Activated CD8-positive, alpha-beta T cell treated with anti-CD3 and anti-CD28 coated beads for 36 hours (primary cell): ENCODE data around the gene ULK3. TPM values are rescaled to one million over a fixed set of nuclear protein-coding genes. Genes with fewer than 3 reads are reported as not detected.

ENCODE experiments used
- ATAC-seq: fragments of 200-7000 bp; cut with Tn5 transposase; one replicate; pipeline ENCODE4 v1.10.0; 2021; ENCODE audit warnings: mild to moderate bottlenecking, moderate library complexity
- CTCF ChIA-PET: fragments of 350-600 bp; sonication (Branson Sonifier 250); formaldehyde crosslinking; loops from one replicate; lab custom pipeline; 2021; ENCODE audit warnings: antibody characterized with exemption; lab: Charles Lee
- POLR2A ChIA-PET: fragments of 350-600 bp; sonication (Branson Sonifier 250); formaldehyde crosslinking; loops from one replicate; lab custom pipeline; 2021; ENCODE audit warnings: antibody characterized with exemption; lab: Charles Lee
- DNase-seq: peaks from one replicate; pipeline ENCODE4 v3.0.0-alpha.2; 2020
- H3K27ac Mint-ChIP-seq: one replicate; pipeline ENCODE4 v1.8.0; 2021; ENCODE audit warnings: mild to moderate bottlenecking, mixed read lengths
- H3K27me3 Mint-ChIP-seq: one replicate; pipeline ENCODE4 v1.8.0; 2021; ENCODE audit warnings: mixed read lengths
- H3K36me3 Mint-ChIP-seq: one replicate; pipeline ENCODE4 v1.8.0; 2021; ENCODE audit warnings: low read depth, mixed read lengths
- H3K4me1 Mint-ChIP-seq: one replicate; pipeline ENCODE4 v1.8.0; 2021; ENCODE audit warnings: low read depth, mixed read lengths
- H3K4me3 Mint-ChIP-seq: one replicate; pipeline ENCODE4 v1.8.0; 2021; ENCODE audit warnings: mild to moderate bottlenecking, moderate library complexity, mixed read lengths
- H3K9me3 Mint-ChIP-seq: one replicate; pipeline ENCODE4 v1.8.0; 2021; ENCODE audit warnings: mixed read lengths
- intact Hi-C: fragments of 100-400 bp; cut with micrococcal nuclease; formaldehyde crosslinking; loops from one replicate; pipeline ENCODE4 v1.10.0; 2022
- total RNA-seq, 2 experiments: library from RNA; stranded (reverse); gene quantifications; one replicate each; pipeline ENCODE4 v1.2.3, GENCODE V29; 2021
- TF ChIP-seq, protein P1 (sequence below): fragments of 200-600 bp; IDR thresholded peaks from one replicate; pipeline ENCODE4 v1.8.0; 2022; ENCODE audit warnings: antibody characterized with exemption, mild to moderate bottlenecking

Gene ULK3
- total RNA-seq, 2 experiments from 2014 or later: 45.9 to 49.3 TPM

DNA sequence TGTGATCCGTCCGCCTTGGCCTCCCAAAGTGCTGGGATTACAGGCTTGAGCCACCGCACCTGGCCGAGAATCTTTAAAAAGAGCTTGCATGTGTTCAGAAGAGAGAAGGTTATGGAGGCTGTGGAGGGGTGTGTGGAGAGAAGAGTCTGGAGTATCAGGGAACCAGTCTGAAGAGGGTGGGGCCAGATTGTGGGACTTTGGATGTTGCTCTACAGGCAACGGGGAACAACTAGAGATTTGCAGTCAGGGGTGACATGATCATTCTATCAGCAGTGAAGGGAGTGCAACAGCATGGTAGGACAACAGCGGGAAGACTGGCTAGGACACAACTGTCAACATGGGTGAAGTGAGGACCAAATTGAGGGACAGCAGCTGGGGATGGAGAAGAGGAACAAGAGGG lies 21.3 kb upstream of the ULK3 start:
- ChIA-PET POLR2A (no interaction called here), CTCF (interaction anchor here (1.0 to 1.8 kb wide), 2 partner anchors 37 to 233 kb away, joined by 3 to 7 read pairs; no protein-coding TSS in a partner anchor)
- intact Hi-C loops: no loop called here
- H3K27me3 Mint-ChIP-seq: no peaks in the 10 kb centered on the region
- peaks cover 48% of the 10 kb centered on the region for H3K4me1 Mint-ChIP-seq
- no peak for DNase-seq
- ATAC-seq: no peak
- no peaks in the 10 kb centered on the region for H3K9me3 Mint-ChIP-seq
- TF ChIP-seq, protein P1, sequence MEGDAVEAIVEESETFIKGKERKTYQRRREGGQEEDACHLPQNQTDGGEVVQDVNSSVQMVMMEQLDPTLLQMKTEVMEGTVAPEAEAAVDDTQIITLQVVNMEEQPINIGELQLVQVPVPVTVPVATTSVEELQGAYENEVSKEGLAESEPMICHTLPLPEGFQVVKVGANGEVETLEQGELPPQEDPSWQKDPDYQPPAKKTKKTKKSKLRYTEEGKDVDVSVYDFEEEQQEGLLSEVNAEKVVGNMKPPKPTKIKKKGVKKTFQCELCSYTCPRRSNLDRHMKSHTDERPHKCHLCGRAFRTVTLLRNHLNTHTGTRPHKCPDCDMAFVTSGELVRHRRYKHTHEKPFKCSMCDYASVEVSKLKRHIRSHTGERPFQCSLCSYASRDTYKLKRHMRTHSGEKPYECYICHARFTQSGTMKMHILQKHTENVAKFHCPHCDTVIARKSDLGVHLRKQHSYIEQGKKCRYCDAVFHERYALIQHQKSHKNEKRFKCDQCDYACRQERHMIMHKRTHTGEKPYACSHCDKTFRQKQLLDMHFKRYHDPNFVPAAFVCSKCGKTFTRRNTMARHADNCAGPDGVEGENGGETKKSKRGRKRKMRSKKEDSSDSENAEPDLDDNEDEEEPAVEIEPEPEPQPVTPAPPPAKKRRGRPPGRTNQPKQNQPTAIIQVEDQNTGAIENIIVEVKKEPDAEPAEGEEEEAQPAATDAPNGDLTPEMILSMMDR: no peak
- no peak overlapping the region for H3K4me3 Mint-ChIP-seq
- peak overlapping the region; percentile 8 for H3K27ac Mint-ChIP-seq
- peaks cover 29% of the 10 kb centered on the region for H3K36me3 Mint-ChIP-seq

GRCh38 chr15:74863239-74864056 lies 20.5 kb upstream of the ULK3 start:
- H3K4me3 Mint-ChIP-seq: no peak overlapping the region
- H3K36me3 Mint-ChIP-seq: peaks cover 28% of the 10 kb centered on the region
- intact Hi-C loops: no loop called here
- H3K9me3 Mint-ChIP-seq: no peaks in the 10 kb centered on the region
- H3K27ac Mint-ChIP-seq: peak overlapping the region; percentile 72
- no peaks in the 10 kb centered on the region for H3K27me3 Mint-ChIP-seq
- DNase-seq: peak; percentile 56
- H3K4me1 Mint-ChIP-seq: peaks cover 52% of the 10 kb centered on the region
- POLR2A ChIA-PET: no interaction called here
- CTCF ChIA-PET: interaction anchor here (1.0 to 1.8 kb wide), 3 partner anchors 38 to 232 kb away, joined by 3 to 7 read pairs (median 6); no protein-coding TSS in a partner anchor
- TF ChIP-seq, protein P1: no peak
- ATAC-seq: peak; percentile 81

- peak overlapping the region; percentile 84 for H3K27ac Mint-ChIP-seq
- ChIA-PET CTCF (interaction anchor here (0.9 to 1.7 kb wide), 14 partner anchors 9 to 227 kb away, joined by 3 to 11 read pairs (median 4); partner anchors contain the start of gene ULK3), POLR2A (interaction anchor here (1.2 to 1.9 kb wide), 5 partner anchors 11 to 80 kb away, joined by 3 to 9 read pairs (median 4); partner anchors contain the start of genes COX5A, MPI and SCAMP2)
- TF ChIP-seq, protein P1: no peak
- H3K4me1 Mint-ChIP-seq: peaks cover 32% of the 10 kb centered on the region
- H3K36me3 Mint-ChIP-seq: peaks cover 6% of the 10 kb centered on the region
- H3K4me3 Mint-ChIP-seq: no peak overlapping the region
- H3K27me3 Mint-ChIP-seq: no peaks in the 10 kb centered on the region
- peak; percentile 34 for ATAC-seq
- H3K9me3 Mint-ChIP-seq: no peaks in the 10 kb centered on the region
- no peak for DNase-seq
- intact Hi-C loops: no loop called here
These were observed 15.4 kb upstream of the ULK3 start for GRCh38 chr15:74858369-74858740.

GRCh38 chr15:74857671-74858368 lies 14.9 kb upstream of the ULK3 start:
- ATAC-seq: peak; percentile 91
- Mint-ChIP-seq H3K4me3 (no peak overlapping the region), H3K9me3 (no peaks in the 10 kb centered on the region), H3K27me3 (no peaks in the 10 kb centered on the region), H3K27ac (peak overlapping the region; percentile 84), H3K4me1 (peaks cover 32% of the 10 kb centered on the region), H3K36me3 (peaks cover 6% of the 10 kb centered on the region)
- TF ChIP-seq, protein P1: no peak
- intact Hi-C loops: no loop called here
- ChIA-PET POLR2A (interaction anchor here (1.2 to 1.9 kb wide), 5 partner anchors 12 to 80 kb away, joined by 3 to 9 read pairs (median 4); partner anchors contain the start of genes COX5A, MPI and SCAMP2), CTCF (interaction anchor here (1.1 to 1.7 kb wide), 9 partner anchors 9 to 172 kb away, joined by 3 to 11 read pairs (median 5); partner anchors contain the start of gene ULK3)
- peak; percentile 58 for DNase-seq
